Measurements from ENCODE around the gene STAT3.
"Not testable (repeated sequence)": the region's sequence is repeated elsewhere in the genome, so short reads cannot be mapped to it uniquely, and the experiment has no call there.

Gene STAT3

GRCh38 chr17:42373896-42374295 lies 14.3 kb downstream of the STAT3 start:
- ATAC-seq = peak; percentile 37
- H3K9me3 Mint-ChIP-seq = no peaks in the 10 kb centered on the region
- no peak overlapping the region for H3K4me3 Mint-ChIP-seq
- H3K36me3 Mint-ChIP-seq = peaks cover 100% of the 10 kb centered on the region
- H3K27ac Mint-ChIP-seq = no peak overlapping the region
- peaks cover 60% of the 10 kb centered on the region for H3K4me1 Mint-ChIP-seq
- no peak for DNase-seq (ENCODE audit: low spot score in 2 of 2)

DNA sequence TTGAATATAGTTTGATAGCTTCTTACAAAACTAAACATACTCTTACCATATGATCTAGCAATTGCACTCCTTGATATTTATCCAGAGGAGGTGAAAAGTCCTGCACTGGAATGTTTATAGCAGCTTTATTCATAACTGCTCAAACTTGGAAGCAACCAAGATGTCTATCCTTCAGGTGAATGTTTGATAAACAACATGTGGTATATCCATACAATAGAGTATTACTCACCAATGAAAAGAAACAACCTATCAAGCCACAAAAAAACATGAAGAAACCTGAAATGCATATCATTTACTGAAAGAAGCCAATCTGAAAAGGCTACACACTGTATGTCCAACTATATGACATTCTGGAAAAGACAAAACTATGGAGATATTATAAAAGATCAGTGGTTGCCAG lies 16.1 kb downstream of the STAT3 start:
- ATAC-seq (no peak), DNase-seq (ENCODE audit: low spot score in 2 of 2) (no peak)
- Mint-ChIP-seq H3K36me3 (peaks cover 100% of the 10 kb centered on the region), H3K4me3 (no peak overlapping the region), H3K4me1 (peaks cover 55% of the 10 kb centered on the region), H3K9me3 (no peaks in the 10 kb centered on the region), H3K27ac (no peak overlapping the region)

DNA sequence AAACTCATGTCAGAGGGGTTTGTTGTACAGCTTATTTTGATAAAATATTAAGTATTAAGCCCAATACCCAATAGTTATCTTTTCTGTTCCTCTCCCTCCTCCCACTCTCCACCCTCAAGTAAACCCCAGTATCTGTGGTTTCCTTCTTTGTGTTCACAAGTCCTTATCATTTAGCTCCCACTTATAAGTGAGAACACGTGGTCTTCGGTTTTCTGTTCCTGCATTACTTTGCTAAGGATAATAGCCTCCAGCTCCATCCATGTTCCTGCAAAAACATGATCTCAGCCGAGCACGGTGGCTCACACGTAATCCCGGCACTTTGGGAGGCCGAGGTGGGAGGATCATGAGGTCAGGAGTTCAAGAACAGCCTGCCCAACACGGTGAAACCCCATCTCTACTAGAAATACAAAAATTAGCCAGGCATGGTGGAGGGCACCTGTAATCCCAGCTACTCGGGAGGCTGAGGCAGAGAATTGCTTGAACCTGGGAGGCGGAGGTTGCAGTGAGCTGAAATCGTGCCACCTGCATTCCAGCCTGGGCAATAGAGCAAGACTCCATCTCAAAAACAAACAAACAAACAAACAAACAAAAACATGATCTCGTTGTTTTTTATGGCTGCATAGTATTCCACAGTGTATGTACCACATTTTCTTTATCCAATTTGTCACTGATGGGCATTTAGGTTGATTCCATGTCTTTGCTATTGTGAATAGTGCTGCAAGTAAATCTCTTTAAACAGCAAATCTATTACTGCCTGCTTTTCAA lies 19.3 kb downstream of the STAT3 start:
- peaks cover 96% of the 10 kb centered on the region for H3K36me3 Mint-ChIP-seq
- ATAC-seq; DNase-seq (ENCODE audit: low spot score in 2 of 2); H3K9me3 Mint-ChIP-seq; H3K27ac Mint-ChIP-seq: not testable (repeated sequence)
- H3K4me1 Mint-ChIP-seq = peaks cover 67% of the 10 kb centered on the region
- H3K4me3 Mint-ChIP-seq = peak overlapping the region; percentile 22

- Mint-ChIP-seq H3K4me1 (peaks cover 71% of the 10 kb centered on the region), H3K36me3 (peaks cover 94% of the 10 kb centered on the region)
- not testable (repeated sequence) for DNase-seq (ENCODE audit: low spot score in 2 of 2); H3K4me3 Mint-ChIP-seq; ATAC-seq; H3K9me3 Mint-ChIP-seq; H3K27ac Mint-ChIP-seq
Measured at GRCh38 chr17:42368310-42368709, 19.9 kb downstream of the STAT3 start.

GRCh38 chr17:42366176-42367023 lies 21.8 kb downstream of the STAT3 start:
- ATAC-seq; H3K9me3 Mint-ChIP-seq; DNase-seq (ENCODE audit: low spot score in 2 of 2): not testable (repeated sequence)
- H3K27ac Mint-ChIP-seq = peak overlapping the region; percentile 32
- H3K4me1 Mint-ChIP-seq = peaks cover 84% of the 10 kb centered on the region
- H3K4me3 Mint-ChIP-seq = peak overlapping the region; percentile 16
- peaks cover 90% of the 10 kb centered on the region for H3K36me3 Mint-ChIP-seq

DNA sequence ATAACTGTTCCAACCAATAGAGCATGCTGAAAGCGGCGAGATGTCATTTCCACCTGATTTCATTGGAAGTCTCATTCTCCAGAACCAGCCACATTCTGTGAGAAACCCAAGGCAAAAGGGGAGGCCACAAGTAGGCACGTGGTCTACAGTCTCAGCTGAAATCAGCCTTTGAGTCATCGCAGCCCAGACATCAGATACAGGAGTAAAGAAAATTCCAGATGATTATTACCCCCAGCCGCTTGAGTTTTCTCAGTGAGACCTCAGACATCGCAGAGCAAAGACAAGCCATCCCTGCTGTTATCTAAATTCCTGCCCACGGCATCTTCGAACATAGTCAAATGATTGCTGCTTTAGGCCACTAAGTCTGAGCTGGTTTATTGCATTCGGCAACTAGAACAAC lies 23.1 kb downstream of the STAT3 start:
- peak; percentile 55 for ATAC-seq
- H3K27ac Mint-ChIP-seq = peak overlapping the region; percentile 35
- H3K36me3 Mint-ChIP-seq = peaks cover 90% of the 10 kb centered on the region
- peak overlapping the region; percentile 30 for H3K4me3 Mint-ChIP-seq
- H3K4me1 Mint-ChIP-seq = peaks cover 80% of the 10 kb centered on the region
- H3K9me3 Mint-ChIP-seq = no peaks in the 10 kb centered on the region
- peak in 1 of 2 donors; percentile 55 for DNase-seq (ENCODE audit: low spot score in 2 of 2)

DNA sequence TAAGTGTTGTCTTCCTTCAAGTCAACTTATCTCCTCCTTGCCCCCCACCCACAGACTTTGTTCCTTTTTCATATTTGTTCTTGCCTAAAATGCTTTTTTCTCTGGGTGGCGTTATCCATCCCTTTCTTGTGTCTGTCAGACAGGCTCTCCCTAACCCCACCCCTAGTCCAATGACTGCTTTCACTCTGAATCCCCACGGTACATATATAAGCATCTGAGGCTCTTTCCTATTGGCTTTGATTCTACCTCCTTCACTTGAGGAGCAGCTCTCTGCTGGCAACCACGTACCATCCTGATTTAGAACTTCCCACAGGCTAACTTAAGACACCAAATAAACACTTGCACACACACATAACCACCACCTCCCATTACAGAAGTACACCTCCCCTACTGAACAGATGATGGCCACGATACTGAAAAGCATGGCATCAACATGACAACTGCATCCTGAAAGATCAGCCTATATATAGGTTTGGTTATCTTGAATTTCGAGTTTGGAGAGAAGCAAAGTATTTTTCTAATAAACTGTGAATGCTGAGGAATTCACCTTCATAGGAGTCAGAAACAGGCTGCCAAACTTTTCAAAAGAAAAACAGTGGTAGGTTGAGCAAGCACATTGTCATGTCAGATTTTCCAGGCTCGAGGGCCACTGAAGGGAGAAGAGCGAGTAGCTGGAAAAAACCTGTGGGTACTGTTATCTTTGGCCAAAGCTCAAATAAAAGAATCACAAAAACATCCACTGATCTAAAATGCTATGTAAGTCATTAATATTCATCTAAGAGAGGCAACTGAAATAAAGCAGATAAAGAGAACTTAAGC lies 24.3 kb downstream of the STAT3 start:
- DNase-seq (ENCODE audit: low spot score in 2 of 2) (no peak), ATAC-seq (no peak)
- Mint-ChIP-seq H3K4me3 (peak overlapping the region; percentile 30), H3K9me3 (no peaks in the 10 kb centered on the region), H3K4me1 (peaks cover 83% of the 10 kb centered on the region), H3K27ac (peak overlapping the region; percentile 35), H3K36me3 (peaks cover 90% of the 10 kb centered on the region)

DNA sequence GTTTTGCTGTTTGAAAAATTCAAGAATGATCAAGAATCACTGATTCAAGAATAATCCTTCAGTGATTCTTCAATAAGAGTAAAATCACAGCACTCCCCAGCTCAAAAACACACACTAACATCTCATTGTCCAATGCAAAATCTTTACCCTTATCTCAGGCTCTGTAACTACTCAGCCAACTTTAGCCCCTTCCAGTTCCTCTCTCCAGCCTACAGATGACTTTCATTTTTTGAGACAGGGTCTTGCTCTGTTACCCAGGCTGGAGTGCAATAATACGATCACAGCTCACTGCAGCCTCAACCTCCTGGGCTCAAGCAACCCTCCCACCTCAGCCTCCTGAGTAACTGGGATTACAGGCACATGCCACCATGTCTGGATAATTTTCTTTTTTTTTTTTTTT lies 25.0 kb downstream of the STAT3 start:
- no peak for ATAC-seq
- Mint-ChIP-seq H3K4me1 (peaks cover 86% of the 10 kb centered on the region), H3K9me3 (no peaks in the 10 kb centered on the region), H3K36me3 (peaks cover 90% of the 10 kb centered on the region), H3K4me3 (peak overlapping the region; percentile 30), H3K27ac (peak overlapping the region; percentile 35)
- no peak for DNase-seq (ENCODE audit: low spot score in 2 of 2)

- Mint-ChIP-seq H3K27ac (peak overlapping the region; percentile 35), H3K4me1 (peaks cover 81% of the 10 kb centered on the region)
- peak; percentile 22 for ATAC-seq
Measured at GRCh38 chr17:42362245-42362961, 25.8 kb downstream of the STAT3 start.

DNA sequence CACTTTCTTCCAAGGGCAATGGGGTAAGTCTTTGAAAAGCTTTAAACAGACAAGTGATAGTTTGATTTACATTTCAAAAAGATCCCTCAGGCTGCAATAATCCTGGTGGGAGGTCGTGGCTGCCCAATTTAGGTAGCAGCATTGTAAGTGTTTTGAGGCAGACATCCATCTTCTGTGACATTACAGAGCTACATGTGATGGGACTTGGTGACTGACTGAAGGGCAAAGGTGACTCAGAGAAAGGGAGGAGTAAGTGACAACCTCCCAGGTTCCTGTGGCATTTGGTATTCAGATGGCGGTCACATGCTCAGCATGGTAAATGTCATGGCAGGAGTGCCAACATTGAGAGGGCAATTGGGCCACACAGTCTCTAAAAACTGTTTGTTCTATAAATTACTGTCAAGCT lies 26.5 kb downstream of the STAT3 start:
- H3K27ac Mint-ChIP-seq = peak overlapping the region; percentile 35
- peaks cover 75% of the 10 kb centered on the region for H3K4me1 Mint-ChIP-seq
- peaks cover 86% of the 10 kb centered on the region for H3K36me3 Mint-ChIP-seq
- peak; percentile 28 to 61 for DNase-seq (ENCODE audit: low spot score in 2 of 2)
- no peaks in the 10 kb centered on the region for H3K9me3 Mint-ChIP-seq
- peak overlapping the region; percentile 30 for H3K4me3 Mint-ChIP-seq
- peak; percentile 99 for ATAC-seq

More at GRCh38 chr17:42362245-42362961, 25.8 kb downstream of the STAT3 start:
- DNase-seq (ENCODE audit: low spot score in 2 of 2) = no peak
- Mint-ChIP-seq H3K4me3 (peak overlapping the region; percentile 30), H3K9me3 (no peaks in the 10 kb centered on the region), H3K36me3 (peaks cover 86% of the 10 kb centered on the region)

- H3K4me1 Mint-ChIP-seq = peaks cover 69% of the 10 kb centered on the region
- H3K36me3 Mint-ChIP-seq = peaks cover 88% of the 10 kb centered on the region
- H3K4me3 Mint-ChIP-seq; DNase-seq (ENCODE audit: low spot score in 2 of 2); ATAC-seq; H3K9me3 Mint-ChIP-seq: not testable (repeated sequence)
- H3K27ac Mint-ChIP-seq = peak overlapping the region; percentile 23
Measured at GRCh38 chr17:42360388-42360787, 27.9 kb downstream of the STAT3 start.

DNA sequence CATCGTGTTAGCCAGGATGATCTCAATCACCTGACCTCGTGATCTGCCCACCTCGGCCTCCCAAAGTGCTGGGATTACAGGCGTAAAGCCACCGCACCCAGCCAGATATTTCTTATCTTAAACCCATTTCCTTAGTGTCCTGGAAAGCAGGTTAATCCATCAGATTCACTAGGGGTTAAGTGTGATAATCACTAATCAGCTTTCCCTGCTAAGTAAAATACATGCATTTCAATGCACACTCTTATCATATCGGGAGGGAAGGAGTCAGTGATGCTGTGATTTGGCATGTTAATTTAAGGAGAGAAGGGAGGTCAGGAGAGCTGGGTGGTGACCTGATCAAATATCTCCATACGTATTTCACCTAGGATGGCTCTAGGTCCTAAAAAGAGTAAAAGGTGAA lies 29.1 kb downstream of the STAT3 start:
- DNase-seq (ENCODE audit: low spot score in 2 of 2) (no peak), ATAC-seq (no peak)
- H3K9me3 Mint-ChIP-seq = no peaks in the 10 kb centered on the region
- H3K36me3 Mint-ChIP-seq = peaks cover 87% of the 10 kb centered on the region
- peaks cover 67% of the 10 kb centered on the region for H3K4me1 Mint-ChIP-seq
- no peak overlapping the region for H3K4me3 Mint-ChIP-seq
- H3K27ac Mint-ChIP-seq = peak overlapping the region; percentile 8

- no peaks in the 10 kb centered on the region for H3K9me3 Mint-ChIP-seq
- peaks cover 65% of the 10 kb centered on the region for H3K4me1 Mint-ChIP-seq
- no peak overlapping the region for H3K4me3 Mint-ChIP-seq
- peaks cover 89% of the 10 kb centered on the region for H3K36me3 Mint-ChIP-seq
- no peak for DNase-seq (ENCODE audit: low spot score in 2 of 2)
- no peak overlapping the region for H3K27ac Mint-ChIP-seq
- no peak for ATAC-seq
Measured at GRCh38 chr17:42358434-42358833, 29.8 kb downstream of the STAT3 start.
